ENCODE results near the gene NDUFS1. TPM values are rescaled to one million over a fixed set of nuclear protein-coding genes. Genes with fewer than 3 reads are reported as not detected.

NDUFS1 gene
- total RNA-seq, 1 experiment from 2014 or later, result 106 TPM

DNA sequence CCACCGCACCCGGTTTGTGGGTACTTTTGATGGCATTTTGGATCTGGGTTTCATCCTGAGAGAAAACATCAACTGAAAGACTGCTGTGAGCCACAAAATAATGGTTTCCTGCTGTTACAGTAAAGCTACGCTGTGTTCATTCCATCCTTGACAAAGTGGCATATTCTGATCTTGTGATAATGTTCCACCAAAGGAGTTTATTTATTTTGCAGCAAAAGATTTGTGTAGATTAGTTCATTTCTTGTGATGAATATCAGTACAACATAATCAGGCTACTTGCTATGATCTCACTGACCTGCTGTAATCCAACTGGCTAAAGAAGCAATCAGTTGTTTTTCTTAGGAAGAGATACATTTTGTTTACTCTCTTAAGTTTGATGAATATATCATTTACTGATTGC lies 45.5 kb upstream of the NDUFS1 start:
- TF ChIP-seq CTCF (IDR thresholded peaks at IDR 0.05) (no peak), SIN3A (IDR thresholded peaks at IDR 0.05; ENCODE audit: borderline replicate concordance, insufficient read depth, low read depth, low read length) (no peak), POLR2AphosphoS5 (IDR thresholded peaks at IDR 0.05; ENCODE audit: low read depth, low read length) (no peak), TCF7L2 (IDR thresholded peaks at IDR 0.05; ENCODE audit: low read depth, low read length) (no peak), REST (IDR thresholded peaks at IDR 0.05; ENCODE audit: insufficient read depth in 1 of 2, low read depth in 2 of 2, low read length in 1 of 2) (no peak)
- Histone ChIP-seq H3K9me3 (ENCODE audit: control insufficient read depth, insufficient read depth, low read depth, low read length) (no peaks in the 10 kb centered on the region), H3K4me3 (ENCODE audit: low read depth in 2 of 2, low read length in 2 of 2) (no peak overlapping the region), H3K4me1 (ENCODE audit: control insufficient read depth, insufficient read depth, low read length) (no peaks in the 10 kb centered on the region), H3K36me3 (ENCODE audit: control insufficient read depth, insufficient read depth, low read length) (no peaks in the 10 kb centered on the region), H3K27ac (ENCODE audit: low read length) (no peak overlapping the region), H3K27me3 (ENCODE audit: control insufficient read depth, insufficient read depth, low read length) (no peaks in the 10 kb centered on the region)
- CTCF ChIA-PET, result no interaction called here
- DNase-seq (ENCODE audit: low read depth, low spot score) (no peak), ATAC-seq (no peak)
- intact Hi-C loops (cut with micrococcal nuclease; ENCODE audit: unreplicated experiment), result no loop called here
- BruUV-seq (replicated peaks), result no TSS peak
- POLR2A ChIA-PET, result no interaction called here
- in situ Hi-C loops (cut with HindIII; ENCODE audit: low pct_unique_long_range_greater_than_20kb, low sequenced_read_pairs), result no loop called here

DNA sequence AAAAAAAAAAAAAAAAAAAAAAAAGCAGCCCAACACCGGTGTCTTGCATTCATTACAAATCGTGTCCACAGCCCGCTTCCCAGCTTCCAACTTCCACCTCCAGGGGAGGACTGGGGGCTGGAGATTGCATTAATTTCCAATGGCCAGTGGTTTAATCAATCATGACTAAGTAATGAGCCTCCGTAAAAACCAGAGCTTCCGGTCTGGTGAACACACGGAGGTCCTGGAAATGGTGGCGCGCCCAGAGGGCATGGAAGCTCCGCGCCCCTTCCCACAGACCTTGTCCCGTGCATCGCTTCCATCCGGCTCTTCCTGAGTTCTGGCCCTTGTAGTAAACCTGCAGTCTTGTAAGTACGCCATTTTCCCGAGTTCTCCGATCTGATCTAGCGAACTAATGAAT lies 44.1 kb upstream of the NDUFS1 start:
- ChIA-PET POLR2A (no interaction called here), CTCF (interaction anchor here (0.7 kb wide), 1 partner anchor 109 kb away, joined by 6 read pairs; no protein-coding TSS in a partner anchor)
- H3K27me3 ChIP-seq (ENCODE audit: control insufficient read depth, insufficient read depth, low read length), result no peaks in the 10 kb centered on the region
- ATAC-seq (no peak), DNase-seq (ENCODE audit: low read depth, low spot score) (no peak)
- H3K4me3 ChIP-seq (ENCODE audit: low read depth in 2 of 2, low read length in 2 of 2), result no peak overlapping the region
- BruUV-seq (replicated peaks), result no TSS peak
- H3K9me3 ChIP-seq (ENCODE audit: control insufficient read depth, insufficient read depth, low read depth, low read length), result no peaks in the 10 kb centered on the region
- intact Hi-C loops (cut with micrococcal nuclease; ENCODE audit: unreplicated experiment) (no loop called here), in situ Hi-C loops (cut with HindIII; ENCODE audit: low pct_unique_long_range_greater_than_20kb, low sequenced_read_pairs) (no loop called here)
- no peak for TF ChIP-seq SIN3A (IDR thresholded peaks at IDR 0.05; ENCODE audit: borderline replicate concordance, insufficient read depth, low read depth, low read length)
- H3K27ac ChIP-seq (ENCODE audit: low read length), result no peak overlapping the region
- H3K36me3 ChIP-seq (ENCODE audit: control insufficient read depth, insufficient read depth, low read length), result no peaks in the 10 kb centered on the region
- no peaks in the 10 kb centered on the region for H3K4me1 ChIP-seq (ENCODE audit: control insufficient read depth, insufficient read depth, low read length)

- POLR2A ChIA-PET, result no interaction called here
- no TSS peak for BruUV-seq (replicated peaks)
- Histone ChIP-seq H3K4me1 (ENCODE audit: control insufficient read depth, insufficient read depth, low read length) (no peaks in the 10 kb centered on the region), H3K36me3 (ENCODE audit: control insufficient read depth, insufficient read depth, low read length) (no peaks in the 10 kb centered on the region), H3K9me3 (ENCODE audit: control insufficient read depth, insufficient read depth, low read depth, low read length) (no peaks in the 10 kb centered on the region), H3K27me3 (ENCODE audit: control insufficient read depth, insufficient read depth, low read length) (no peaks in the 10 kb centered on the region), H3K4me3 (ENCODE audit: low read depth in 2 of 2, low read length in 2 of 2) (no peak overlapping the region), H3K27ac (ENCODE audit: low read length) (no peak overlapping the region)
- ATAC-seq, result no peak
- TF ChIP-seq REST (IDR thresholded peaks at IDR 0.05; ENCODE audit: insufficient read depth in 1 of 2, low read depth in 2 of 2, low read length in 1 of 2), result no peak
- no peak for TF ChIP-seq POLR2AphosphoS5 (IDR thresholded peaks at IDR 0.05; ENCODE audit: low read depth, low read length)
- TF ChIP-seq CTCF (IDR thresholded peaks at IDR 0.05), result no peak
- TF ChIP-seq SIN3A (IDR thresholded peaks at IDR 0.05; ENCODE audit: borderline replicate concordance, insufficient read depth, low read depth, low read length), result no peak
- no peak for TF ChIP-seq TCF7L2 (IDR thresholded peaks at IDR 0.05; ENCODE audit: low read depth, low read length)
- in situ Hi-C loops (cut with HindIII; ENCODE audit: low pct_unique_long_range_greater_than_20kb, low sequenced_read_pairs) (no loop called here), intact Hi-C loops (cut with micrococcal nuclease; ENCODE audit: unreplicated experiment) (no loop called here)
- CTCF ChIA-PET, result interaction anchor here (0.7 kb wide), 1 partner anchor 108 kb away, joined by 6 read pairs; no protein-coding TSS in a partner anchor
- DNase-seq (ENCODE audit: low read depth, low spot score), result no peak
These were observed 43.2 kb upstream of the NDUFS1 start for GRCh38 chr2:206202446-206202845.

Data from Panc1 (cell line).